GM21526 (cell line): ENCODE data around the gene CSAG3.

Source experiments
- ATAC-seq: cut with Tn5 transposase; IDR thresholded peaks from one replicate; pipeline ENCODE4 v1.9.1; 2021; ENCODE audit warnings: moderate library complexity; ENCODE audit not compliant: unreplicated experiment, low FRiP score

CSAG3 gene

GRCh38 chrX:152806035-152806434 is 47.0 kb downstream of the CSAG3 start:
- ATAC-seq, result no peak
